Panc1 (cell line): ENCODE measurements around the gene PPIE.

Experiments used
- CTCF ChIP-seq: fragments of 450-650 bp; IDR thresholded peaks from 2 replicates; pipeline ENCODE4 v1.5.1; 2017; ENCODE audit warnings: mild to moderate bottlenecking
- REST ChIP-seq, 2 experiments: IDR thresholded peaks; 2 replicates each; pipeline ENCODE4 v1.6.1; 2011 to 2012; ENCODE audit warnings: low read depth in 2 of 2, control low read depth in 1 of 2, low read length in 1 of 2, mild to moderate bottlenecking in 1 of 2, moderate library complexity in 1 of 2; ENCODE audit not compliant: insufficient read depth in 1 of 2

GRCh38 chr1:39727932-39728317, 10.8 kb upstream of the PPIE start:
- TF ChIP-seq REST (IDR thresholded peaks at IDR 0.05; ENCODE audit: insufficient read depth in 1 of 2, low read depth in 2 of 2, low read length in 1 of 2), result no peak
- no peak for TF ChIP-seq CTCF
